Stimulated activated CD4-positive, alpha-beta T cell treated with anti-CD3 and anti-CD28 coated beads, Interleukin-1b, Interleukin-23, amount 100 ng/mL, for 48 hours (primary cell): ENCODE data around the gene USP3.

Experiments
- DNase-seq: peaks from one replicate; pipeline ENCODE4 v3.0.0-alpha.2; 2020

USP3 gene

DNA sequence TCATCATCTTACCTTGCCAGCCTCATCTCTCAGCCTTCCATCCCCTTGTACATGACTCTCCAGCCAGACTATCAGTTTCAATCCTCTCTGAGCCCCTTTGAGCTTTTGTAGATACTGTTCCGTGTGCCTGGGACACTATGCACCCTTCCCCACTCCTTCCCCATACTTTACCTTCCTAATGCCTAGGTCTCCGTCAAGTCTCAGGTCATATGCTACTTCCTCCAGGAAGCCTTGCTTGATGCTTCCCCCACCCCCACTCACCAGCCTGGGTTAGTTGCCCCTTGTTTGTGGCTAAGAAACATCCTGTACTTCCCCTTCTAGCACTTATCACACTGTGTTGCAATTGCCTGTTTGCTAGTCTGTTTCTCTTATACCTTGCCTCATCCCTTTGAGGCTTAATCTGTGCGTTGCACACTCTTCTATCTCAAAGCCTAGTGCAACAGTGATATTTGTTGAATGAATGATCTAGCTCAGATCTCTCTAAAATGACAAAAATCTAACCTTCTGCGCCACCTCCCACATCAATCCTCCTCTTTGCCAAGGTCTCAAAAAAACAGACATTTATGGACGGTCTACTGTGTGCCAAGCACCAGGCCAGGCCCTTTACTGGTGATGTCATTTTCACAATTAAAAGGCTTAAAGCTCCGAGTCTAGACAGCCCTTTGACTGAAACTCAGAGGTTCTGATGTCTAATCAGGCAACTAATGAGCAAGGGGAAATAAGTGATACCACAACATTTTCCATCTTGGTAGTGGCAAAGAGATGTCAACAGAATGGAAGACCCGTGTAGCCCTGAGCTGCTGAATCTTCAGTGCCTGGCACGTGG lies 6.5 kb upstream of the USP3 start:
- DNase-seq: peak; percentile 54

DNA sequence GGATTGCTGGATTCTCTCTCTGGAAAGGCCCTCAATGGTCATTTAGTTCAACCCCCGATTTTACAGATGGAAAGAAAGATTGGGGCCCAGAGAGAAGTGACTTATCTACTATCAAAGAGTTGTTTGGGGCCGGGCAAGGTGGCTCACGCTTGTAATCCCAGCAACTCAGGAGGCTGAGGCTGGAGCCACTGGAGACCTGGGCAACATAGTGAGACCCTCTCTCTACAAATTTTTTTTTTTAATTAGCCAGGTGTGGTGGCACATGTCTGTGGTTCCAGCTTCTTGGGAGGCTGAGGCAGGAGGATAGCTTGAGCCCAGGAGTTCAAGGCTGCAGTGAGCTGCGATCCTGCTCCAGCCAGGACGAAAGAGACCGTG lies 5.2 kb upstream of the USP3 start:
- no peak for DNase-seq

GRCh38 chr15:63499611-63500010 lies 4.8 kb upstream of the USP3 start:
- DNase-seq: no peak

DNA sequence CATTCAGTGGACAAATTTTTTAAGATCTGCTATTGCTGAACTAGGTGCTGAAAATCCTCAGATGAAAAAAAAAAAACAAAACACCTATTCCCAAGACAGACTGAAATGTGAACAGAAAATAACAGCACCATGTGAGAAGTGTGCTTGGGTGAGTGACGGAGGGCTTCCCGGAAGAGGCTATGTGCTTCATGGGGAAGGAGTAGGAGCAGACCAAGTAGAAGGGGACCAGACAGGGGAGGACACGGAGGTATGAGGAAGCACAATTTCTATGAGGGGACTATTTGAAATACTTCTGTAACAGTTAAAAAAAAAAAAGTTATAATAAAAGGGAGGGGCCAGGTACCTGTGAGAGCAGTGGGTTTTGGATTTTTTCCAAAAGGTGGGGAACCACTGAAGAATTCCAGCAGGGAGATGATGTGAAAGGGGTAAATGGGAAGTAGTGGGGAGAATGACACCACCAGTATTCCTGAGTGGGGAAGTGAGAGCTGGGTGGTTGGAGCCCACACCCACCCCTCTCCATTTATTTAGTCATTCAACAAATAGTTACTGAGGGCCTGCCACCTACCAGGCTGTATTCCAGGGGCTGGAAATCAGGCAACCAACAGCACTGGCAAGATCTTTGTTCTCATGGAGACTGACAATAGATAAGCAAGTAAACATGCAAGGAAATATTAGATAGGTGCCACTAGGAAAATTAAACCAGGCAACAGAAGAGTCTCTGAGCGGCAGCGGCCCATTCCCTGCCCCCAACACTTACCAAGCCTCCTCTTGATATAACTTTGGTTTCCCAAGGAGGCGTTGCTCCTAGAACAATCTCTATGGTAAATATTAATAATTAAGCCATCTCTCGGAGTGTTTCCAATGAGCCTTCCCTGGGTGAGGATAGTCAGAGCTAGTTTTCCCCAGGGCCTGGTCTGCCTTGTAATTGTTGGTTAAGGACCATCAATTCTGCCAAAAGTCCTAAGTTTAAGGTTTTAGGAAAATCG lies 3.8 kb upstream of the USP3 start:
- no peak for DNase-seq

DNA sequence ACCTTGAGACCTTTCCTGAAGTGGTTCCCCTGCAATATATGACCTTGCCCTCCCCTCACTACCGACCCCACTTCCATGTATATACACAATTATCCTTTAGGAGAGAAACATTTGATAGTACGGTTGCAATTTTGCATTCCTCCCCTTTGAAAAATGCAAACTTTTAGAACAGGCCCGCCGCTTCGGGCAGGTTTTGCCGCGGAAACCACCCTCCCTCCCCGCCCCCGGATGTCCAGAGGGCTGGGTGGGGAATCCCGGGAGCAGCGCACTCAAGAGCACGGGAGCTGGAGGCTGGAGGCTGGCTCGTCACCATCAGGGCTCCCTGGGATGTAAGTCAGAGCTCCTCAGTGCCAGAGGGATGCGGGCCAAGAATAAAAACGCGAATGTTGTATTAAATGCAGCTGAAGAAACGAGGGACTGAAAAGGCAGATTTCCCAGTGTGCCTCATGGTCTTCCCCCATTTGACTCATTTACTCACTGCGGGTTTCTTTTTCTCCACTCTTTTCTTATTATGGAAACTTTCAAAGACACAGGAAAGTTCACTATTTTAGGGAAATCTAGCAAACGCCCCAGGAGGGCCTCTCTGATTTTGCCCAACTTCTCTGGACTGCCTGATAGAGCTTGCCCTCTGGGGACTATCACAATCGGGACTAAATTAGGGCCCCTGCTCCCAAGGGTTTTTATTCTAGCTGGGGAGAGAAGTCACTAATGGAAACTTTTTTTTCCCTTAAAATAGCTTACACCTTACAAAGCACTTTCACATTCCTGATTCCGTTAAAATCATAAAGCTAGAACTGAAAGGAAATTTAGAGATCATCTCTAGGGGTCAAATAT lies 2.9 kb upstream of the USP3 start:
- no peak for DNase-seq

- no peak for DNase-seq
Measured at GRCh38 chr15:63502137-63502766, 2.1 kb upstream of the USP3 start.

DNA sequence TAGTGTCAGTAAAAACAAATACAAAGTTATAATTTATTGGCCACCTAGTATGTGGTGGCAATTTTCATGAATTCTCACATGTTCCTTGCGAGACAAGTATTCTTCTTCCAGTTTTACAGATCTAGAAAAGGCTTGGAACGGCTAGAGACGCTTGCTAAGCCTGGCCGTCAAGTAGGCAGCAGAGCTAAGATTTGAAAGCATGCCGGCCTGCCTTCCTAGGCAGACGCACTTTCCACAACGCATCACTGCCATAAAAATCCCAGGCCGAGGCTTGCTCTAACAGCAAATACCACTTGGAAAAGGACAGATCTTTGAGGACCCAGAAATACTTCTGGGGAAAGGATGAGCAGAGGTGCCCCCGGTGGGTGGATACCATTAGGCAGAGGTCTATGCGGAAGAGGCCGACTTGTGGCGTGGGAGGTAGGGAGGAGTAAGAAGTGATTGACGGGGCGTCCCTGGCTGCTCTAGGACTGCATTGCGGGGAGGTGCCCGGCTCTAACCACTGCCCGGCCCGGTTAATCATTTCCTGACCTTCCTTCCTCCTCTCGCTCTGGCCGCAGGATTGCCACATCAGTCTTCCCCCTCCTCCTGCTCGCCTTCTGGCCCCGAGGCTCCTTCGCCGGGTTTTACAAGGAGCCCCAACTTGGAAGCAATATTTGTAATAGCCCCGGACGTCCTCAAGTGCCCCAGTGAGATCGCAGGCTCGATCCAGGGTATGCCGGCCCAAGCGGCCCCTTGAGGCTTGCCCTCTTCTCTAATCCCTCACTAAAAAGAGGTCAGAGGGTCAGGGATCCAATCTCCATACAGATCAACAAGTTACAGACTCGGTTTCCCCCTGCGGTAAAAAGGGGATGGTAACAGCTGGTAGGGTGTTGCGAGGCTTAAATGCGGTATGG lies 1.3 kb upstream of the USP3 start:
- peak; percentile 82 for DNase-seq

DNA sequence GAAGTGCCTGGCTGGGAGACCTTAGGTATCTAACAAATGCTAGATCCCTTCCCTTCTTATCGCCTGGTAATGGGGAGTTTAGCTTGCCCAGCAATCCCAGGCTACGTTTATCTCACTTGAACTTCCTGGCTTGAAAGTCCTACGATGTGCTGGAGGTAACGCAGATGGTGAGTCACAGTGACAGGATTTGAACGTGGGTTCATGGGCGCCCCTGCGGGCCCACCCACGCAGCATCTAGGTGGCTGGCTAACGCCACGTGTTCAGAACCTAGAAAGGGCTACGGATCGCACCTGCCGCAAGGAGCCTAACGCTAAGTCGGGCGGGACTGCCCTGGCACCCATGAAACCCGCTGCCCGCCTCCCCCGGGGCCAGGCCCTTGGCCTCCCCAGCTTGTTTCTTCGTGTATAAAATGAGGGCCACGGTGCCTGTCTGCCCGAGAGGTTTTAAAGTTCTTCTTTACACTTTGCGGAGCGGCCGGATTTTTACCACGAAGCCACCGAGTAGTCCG lies 600 bp upstream of the USP3 start:
- peak; percentile 93 for DNase-seq

- DNase-seq: peak; percentile 38
Measured at GRCh38 chr15:63504979-63505841, 817 bp downstream of the USP3 start.

GRCh38 chr15:63505842-63506222 lies 1.4 kb downstream of the USP3 start:
- no peak for DNase-seq

- DNase-seq: no peak
Measured at GRCh38 chr15:63506537-63507035, 2.2 kb downstream of the USP3 start.

DNA sequence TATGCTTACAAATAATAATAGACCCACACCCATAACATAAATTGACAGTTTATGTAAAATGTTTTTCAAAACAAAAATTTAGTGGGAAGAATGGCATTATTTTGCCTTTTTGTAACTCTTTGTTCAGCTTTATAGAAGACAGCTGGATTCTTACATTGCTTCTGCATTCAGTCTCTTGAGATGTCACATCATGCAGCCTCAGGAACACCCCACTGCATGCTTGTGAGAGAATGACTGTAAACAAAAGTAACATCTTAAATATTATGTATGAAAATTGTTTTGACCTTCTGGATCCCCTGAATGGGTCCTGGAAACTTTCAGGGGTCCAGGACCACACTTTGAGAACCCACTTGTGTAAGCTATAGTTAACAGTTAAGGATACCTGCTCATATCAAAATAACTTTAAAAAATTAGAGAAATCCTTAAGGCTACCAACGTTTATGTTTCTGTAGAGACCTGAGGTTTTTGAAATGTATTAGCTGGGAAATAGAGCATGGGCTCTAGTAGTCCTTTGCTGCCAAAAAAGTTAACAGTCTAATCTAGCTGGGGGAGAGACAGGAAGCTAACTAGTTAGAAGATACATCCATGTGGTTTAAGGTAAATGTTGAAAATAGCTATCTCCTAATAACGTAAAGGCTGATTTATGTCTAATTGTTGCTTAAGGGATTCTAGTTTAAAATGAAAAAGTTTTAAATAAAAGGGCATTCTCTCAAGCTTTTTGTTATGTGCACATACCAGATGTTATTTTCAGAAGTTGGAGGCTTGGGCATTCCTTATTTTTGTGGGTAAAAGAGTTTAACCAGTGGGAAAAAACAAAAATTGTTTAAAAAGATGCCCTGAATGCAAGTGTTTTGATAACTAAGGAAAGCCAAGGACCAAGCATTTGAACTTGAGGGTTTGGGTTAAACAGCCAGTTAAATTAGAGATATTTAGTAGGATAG lies 3.8 kb downstream of the USP3 start:
- DNase-seq: no peak

GRCh38 chr15:63509056-63509954 lies 4.9 kb downstream of the USP3 start:
- no peak for DNase-seq

DNA sequence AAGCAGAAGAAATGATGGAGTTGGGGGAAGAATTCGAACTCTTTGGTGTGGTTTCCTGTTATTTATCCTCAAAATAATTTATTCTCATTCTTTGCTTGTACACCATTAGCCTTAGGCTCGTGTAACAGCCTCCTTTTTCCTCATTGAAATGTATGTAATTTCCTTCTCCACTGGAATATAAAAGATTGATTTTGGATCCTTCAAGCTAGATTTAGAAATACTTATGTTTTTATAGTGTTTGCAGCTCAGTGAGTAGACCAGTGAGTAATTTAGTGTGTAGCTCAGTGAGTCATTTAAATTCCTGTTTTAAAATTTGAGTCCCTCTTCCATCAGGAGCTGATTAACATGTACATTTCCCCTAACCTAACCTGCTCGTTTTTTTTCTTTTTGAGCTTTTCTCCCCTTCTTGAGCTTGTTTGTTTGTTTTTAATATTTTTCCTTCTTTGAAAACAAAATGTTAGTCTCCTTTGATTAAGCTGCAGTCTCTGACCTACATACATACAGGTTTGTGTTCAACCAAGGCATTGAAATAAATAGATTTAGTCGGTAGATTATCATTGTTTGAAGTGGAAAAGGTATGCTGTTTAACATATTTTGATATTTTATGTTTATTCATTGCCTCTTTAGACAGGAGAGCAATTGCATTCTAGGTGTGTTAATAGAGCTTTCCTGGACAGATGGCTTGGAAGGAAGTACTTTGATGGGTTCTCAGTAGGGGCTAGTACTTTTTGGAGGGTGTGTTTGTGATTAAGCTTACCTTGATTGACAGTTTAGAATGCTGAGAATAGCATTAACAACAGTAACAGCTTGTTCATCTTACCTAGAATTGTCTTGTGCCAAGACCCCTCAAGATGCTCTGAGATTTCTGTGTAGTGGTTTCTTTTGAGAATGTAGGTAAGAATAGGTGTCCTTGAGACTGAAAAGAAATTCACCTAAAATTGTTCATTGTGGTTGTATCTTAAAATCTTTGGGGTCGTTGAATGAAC lies 5.9 kb downstream of the USP3 start:
- no peak for DNase-seq

- no peak for DNase-seq
Measured at GRCh38 chr15:63512148-63512547, 7.8 kb downstream of the USP3 start.

DNA sequence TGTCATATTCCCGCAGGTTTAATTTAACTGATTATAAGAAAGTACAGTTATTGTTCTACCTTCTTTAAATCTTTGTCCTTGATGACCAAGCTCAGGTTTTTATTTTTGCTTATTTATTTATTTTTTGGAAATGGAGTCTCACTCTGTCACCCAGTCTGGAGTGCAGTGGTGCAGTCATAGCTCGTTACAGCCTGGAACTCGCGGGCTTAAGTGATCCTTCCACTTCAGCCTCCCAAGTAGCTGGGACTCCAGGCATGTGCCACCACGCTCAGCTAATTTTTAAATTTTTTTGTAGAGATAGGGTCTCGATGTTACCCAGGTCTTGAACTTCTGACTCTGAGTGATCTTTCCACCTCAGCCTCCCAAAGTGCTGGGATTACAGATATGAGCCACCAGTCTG lies 8.9 kb downstream of the USP3 start:
- DNase-seq: no peak
